ENCODE data around the gene ZNRF1. TPM values are rescaled to one million over a fixed set of nuclear protein-coding genes. Genes with fewer than 3 reads are reported as not detected.

The ZNRF1 gene
- polyA plus RNA-seq, 1 experiment: 24.1 TPM

- H3K27me3 ChIP-seq (ENCODE audit: control insufficient read depth, insufficient read depth, low read length): no peaks in the 10 kb centered on the region
- CTCF ChIA-PET: interaction anchor here (1.6 kb wide), 1 partner anchor 68 kb away, joined by 6 read pairs; no protein-coding TSS in a partner anchor
- no peak overlapping the region for H3K4me3 ChIP-seq (ENCODE audit: low read depth, low read length)
- no peak for TF ChIP-seq CTCF (IDR thresholded peaks at IDR 0.05; ENCODE audit: insufficient read depth, low read depth, low read length)
- DNase-seq (ENCODE audit: low read depth): no peak
- POLR2A ChIA-PET: no interaction called here
- no peaks in the 10 kb centered on the region for H3K36me3 ChIP-seq (ENCODE audit: control insufficient read depth, insufficient read depth, low read length)
Observed at GRCh38 chr16:75042426-75043174, 43.8 kb downstream of the ZNRF1 start.

- Histone ChIP-seq H3K36me3 (ENCODE audit: control insufficient read depth, insufficient read depth, low read length) (no peaks in the 10 kb centered on the region), H3K27me3 (ENCODE audit: control insufficient read depth, insufficient read depth, low read length) (no peaks in the 10 kb centered on the region), H3K4me3 (ENCODE audit: low read depth, low read length) (no peak overlapping the region)
- POLR2A ChIA-PET: no interaction called here
- CTCF ChIA-PET: interaction anchor here (1.6 kb wide), 1 partner anchor 67 kb away, joined by 6 read pairs; no protein-coding TSS in a partner anchor
- no peak for DNase-seq (ENCODE audit: low read depth)
- no peak for TF ChIP-seq CTCF (IDR thresholded peaks at IDR 0.05; ENCODE audit: insufficient read depth, low read depth, low read length)
Observed at GRCh38 chr16:75043175-75043895, 44.5 kb downstream of the ZNRF1 start.

- H3K4me3 ChIP-seq (ENCODE audit: low read depth, low read length): no peak overlapping the region
- POLR2A ChIA-PET: interaction anchor here (0.6 kb wide), 1 partner anchor 60 kb away, joined by 16 read pairs; the partner anchor contains the start of gene WDR59
- DNase-seq (ENCODE audit: low read depth): peak; percentile 70
- no peak for TF ChIP-seq CTCF (IDR thresholded peaks at IDR 0.05; ENCODE audit: insufficient read depth, low read depth, low read length)
- CTCF ChIA-PET: interaction anchor here (0.6 to 1.5 kb wide), 3 partner anchors 27 to 47 kb away, joined by 3 to 4 read pairs (median 3); no protein-coding TSS in a partner anchor
- no peaks in the 10 kb centered on the region for H3K27me3 ChIP-seq (ENCODE audit: control insufficient read depth, insufficient read depth, low read length)
- no peaks in the 10 kb centered on the region for H3K36me3 ChIP-seq (ENCODE audit: control insufficient read depth, insufficient read depth, low read length)
Observed at GRCh38 chr16:75044800-75045361, 46.1 kb downstream of the ZNRF1 start.

- ChIA-PET POLR2A (interaction anchor here (0.6 kb wide), 1 partner anchor 61 kb away, joined by 16 read pairs; the partner anchor contains the start of gene WDR59), CTCF (interaction anchor here (0.6 to 1.5 kb wide), 3 partner anchors 27 to 47 kb away, joined by 3 to 4 read pairs (median 3); no protein-coding TSS in a partner anchor)
- TF ChIP-seq CTCF (IDR thresholded peaks at IDR 0.05; ENCODE audit: insufficient read depth, low read depth, low read length): no peak
- H3K4me3 ChIP-seq (ENCODE audit: low read depth, low read length): no peak overlapping the region
- no peak for DNase-seq (ENCODE audit: low read depth)
- no peaks in the 10 kb centered on the region for H3K36me3 ChIP-seq (ENCODE audit: control insufficient read depth, insufficient read depth, low read length)
- no peaks in the 10 kb centered on the region for H3K27me3 ChIP-seq (ENCODE audit: control insufficient read depth, insufficient read depth, low read length)
Observed at GRCh38 chr16:75045424-75045823, 46.6 kb downstream of the ZNRF1 start.

- Histone ChIP-seq H3K27me3 (ENCODE audit: control insufficient read depth, insufficient read depth, low read length) (no peaks in the 10 kb centered on the region), H3K36me3 (ENCODE audit: control insufficient read depth, insufficient read depth, low read length) (no peaks in the 10 kb centered on the region), H3K4me3 (ENCODE audit: low read depth, low read length) (no peak overlapping the region)
- no peak for DNase-seq (ENCODE audit: low read depth)
- ChIA-PET CTCF (no interaction called here), POLR2A (no interaction called here)
- no peak for TF ChIP-seq CTCF (IDR thresholded peaks at IDR 0.05; ENCODE audit: insufficient read depth, low read depth, low read length)
Observed at GRCh38 chr16:75048054-75048453, 49.2 kb downstream of the ZNRF1 start.
